CD4-positive, alpha-beta T cell treated with Interleukin-21 for 1 hour (primary cell): ENCODE results near the gene MTUS2.

ENCODE experiments used
- DNase-seq: peaks from one replicate; pipeline ENCODE4 v3.0.0-alpha.2; 2020

MTUS2 gene

DNA sequence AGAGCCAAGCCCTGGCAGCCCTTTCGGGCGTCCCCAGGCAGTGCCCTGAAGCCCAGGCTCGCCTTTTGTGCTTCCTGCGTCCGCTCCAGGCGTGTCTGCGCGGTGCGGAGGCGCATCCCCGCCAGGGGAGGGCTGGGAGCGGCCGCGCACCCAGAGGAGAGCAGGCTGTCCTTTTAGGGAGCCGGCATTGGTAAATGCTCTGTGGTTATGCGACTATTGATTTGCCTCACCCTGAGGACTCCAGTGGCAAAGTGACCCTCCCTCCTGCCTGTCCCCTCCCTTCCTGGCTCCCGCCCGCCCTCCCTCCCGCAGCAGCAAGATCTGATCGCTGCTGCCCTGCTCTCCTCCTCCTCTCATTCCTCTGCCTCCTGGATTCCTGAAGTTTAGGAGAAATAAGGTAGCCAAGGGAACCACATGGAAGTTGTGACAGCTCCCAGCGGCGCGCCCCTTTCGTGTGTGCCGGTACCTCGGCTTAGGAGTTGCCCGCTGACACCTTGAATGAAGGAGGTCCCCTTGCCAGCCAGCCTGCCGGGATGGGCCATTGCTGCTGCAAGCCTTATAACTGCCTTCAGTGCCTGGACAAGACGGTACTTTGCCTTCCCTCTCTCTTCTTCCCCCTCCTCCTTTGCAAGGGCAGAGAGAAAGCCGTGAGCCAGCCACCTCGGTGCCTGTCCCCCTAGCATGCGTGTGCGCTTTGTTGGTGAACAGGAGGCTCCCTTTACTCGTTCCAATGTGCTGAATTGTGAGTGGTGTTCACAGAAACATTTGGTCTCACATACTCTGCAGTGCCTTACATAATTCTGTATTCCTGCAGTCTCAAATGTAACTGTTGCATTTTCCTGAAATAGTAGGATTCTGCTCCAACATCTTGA, 608.4 kb downstream of the MTUS2 start:
- DNase-seq: no peak

DNA sequence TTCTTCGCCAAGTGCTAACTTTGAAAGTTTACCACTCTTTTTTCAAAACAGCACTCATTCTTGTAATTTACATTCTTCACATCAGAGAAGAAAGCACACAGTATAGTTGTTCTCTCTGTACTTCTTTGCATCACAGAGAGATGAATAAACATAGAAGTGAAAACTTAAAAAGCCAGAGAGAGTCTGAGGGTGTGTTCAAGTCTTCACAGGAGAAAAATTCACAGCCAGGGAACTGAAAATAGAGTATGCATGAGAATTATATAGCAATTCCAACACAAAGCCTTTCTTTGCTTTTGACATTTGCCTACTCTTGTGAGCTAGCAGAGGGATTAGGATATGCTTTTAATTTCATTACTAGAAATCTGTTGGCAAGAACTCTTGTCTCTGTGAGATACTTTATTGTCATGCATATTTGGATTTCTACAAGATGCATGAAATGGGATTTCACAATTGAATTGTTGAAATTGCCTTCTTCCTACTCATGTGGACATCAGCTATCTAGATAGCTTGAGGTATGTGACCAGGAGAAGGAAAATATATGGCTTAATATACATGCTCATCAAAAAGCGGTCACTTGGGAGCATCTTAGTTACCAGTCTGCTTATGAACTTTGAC, 609.3 kb downstream of the MTUS2 start:
- no peak for DNase-seq

DNA sequence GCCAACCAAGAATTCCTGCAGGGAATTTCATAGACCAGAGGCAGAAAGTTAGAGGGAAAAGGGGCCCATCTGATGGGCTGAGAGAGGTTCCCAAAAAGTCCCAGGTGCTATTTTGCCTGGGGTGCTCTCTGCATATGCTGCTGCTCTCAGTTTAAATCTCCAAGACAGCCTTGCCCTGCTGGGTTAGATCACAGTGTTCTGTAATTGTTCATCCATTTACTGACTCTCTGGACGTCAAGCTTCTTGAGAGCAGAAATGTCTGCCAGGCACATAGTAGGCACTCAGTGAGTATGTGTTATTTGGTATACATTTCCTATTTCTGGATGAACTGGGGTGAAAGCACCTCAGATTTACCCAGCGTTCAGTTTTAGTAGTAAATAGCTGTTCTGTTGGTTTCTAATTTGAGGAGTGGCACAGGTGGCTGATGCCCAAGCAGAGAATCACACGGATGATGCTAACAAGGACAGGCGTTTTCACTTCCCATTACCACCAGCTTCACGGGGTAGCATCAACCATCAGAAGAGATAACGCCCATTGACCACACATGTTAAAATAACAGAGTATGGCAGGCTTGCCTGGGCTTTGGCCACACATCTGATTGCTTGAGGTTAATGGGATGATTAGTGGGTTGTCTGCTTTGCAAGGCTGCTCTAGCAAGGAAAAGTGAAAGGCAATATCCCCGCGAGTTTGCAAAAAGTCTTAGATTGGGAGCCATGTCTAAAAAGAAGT, 614.2 kb downstream of the MTUS2 start:
- no peak for DNase-seq

DNA sequence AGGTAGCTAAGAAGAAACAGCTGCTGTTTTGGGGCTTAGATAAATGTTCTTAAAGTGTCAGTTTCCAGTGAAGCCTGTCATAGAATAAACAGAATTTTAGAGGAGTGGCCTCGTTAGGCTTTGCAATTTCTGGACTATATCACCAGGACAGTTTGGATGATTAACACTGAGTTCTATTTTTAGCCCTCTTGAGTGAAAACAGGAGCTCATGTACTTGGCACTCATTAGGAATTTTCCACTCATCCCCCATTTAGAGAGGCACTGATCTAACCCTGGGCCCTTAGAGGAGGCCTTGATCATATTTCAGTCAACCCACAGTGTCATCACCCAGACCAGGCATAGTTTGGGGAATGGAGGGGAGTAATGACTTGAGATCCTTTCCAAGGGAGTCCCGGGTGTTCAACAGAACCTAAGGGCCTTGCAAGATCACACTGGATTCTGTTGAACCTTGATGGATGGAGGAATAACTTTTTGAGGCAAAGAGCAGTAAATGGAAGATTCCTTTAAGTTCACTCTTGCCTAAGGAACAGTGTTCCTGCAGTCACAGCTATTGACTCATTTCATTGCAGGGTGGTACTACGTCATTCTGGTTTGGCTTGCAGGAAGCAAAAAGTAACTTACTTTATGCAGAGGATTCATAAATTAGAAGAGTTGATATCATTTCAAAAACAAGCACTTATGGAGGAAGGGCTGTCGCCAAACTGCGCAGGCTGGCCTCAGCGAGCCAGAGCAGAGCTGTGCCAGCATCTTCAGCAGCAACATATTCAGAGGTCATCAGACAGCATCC, 615.2 kb downstream of the MTUS2 start:
- no peak for DNase-seq

DNA sequence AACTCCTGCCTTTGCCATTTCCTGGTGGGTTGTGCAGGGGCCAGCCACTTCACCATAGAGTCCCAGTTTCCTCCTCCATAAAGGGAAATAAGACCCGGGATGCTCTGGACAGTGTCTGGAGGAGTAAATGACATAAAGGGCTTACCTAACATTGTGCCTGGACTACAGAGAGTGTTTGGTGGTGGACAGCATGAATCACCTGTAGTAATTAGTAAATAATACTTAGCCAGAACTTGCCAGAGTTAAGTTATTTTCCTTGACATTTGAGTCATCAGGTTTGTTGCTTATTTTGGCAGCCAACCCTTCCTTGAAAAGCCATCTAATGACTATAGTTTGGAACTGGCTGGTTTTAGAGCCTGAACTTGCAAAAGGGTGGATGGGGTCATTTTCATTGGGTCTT, 616.2 kb downstream of the MTUS2 start:
- DNase-seq: no peak

DNA sequence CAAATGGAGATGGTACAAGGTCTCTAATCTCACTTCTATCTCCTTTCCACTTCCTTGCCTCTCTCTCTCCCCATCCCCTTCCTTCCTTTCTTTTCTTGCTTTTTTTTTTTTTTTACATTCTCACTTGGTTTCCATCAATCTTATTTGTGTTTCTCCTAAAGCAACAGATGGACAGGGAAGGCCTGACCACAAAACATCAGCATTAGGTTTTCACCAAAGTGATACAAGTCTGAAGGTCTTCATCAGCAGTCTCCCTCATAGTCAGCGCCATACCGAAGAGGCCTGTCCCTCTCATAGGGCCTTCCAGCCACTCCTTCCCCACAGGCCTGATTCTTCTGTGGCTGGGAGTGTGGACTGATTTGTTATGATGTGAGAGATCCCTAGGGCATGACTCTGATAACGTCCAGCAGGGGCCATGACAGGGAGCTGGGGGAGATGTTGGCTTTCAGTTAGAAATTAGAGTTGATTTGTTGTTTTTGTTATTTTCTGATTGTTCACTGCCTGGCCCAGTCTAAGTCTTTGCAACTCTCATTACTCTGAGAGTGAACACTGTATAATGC, 616.7 kb downstream of the MTUS2 start:
- no peak for DNase-seq

DNA sequence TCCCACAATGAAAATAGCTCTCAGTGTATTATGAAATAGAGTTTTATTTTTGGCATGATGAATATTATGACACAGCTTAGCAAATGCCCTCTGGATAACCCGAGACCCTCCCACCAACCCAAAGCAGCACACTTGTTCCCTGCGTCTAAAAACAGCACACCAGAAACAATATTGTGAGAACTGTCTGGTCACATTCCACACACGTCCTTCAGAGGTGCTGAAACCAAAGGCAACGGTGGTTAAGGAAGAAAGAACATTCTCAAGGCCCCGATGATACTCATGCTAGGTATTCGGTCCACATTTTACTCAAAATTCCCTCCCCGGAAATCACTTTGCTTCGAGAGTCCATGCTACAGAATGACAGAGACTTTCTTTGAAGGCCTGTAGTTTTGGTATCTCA, 618.6 kb downstream of the MTUS2 start:
- DNase-seq: no peak

DNA sequence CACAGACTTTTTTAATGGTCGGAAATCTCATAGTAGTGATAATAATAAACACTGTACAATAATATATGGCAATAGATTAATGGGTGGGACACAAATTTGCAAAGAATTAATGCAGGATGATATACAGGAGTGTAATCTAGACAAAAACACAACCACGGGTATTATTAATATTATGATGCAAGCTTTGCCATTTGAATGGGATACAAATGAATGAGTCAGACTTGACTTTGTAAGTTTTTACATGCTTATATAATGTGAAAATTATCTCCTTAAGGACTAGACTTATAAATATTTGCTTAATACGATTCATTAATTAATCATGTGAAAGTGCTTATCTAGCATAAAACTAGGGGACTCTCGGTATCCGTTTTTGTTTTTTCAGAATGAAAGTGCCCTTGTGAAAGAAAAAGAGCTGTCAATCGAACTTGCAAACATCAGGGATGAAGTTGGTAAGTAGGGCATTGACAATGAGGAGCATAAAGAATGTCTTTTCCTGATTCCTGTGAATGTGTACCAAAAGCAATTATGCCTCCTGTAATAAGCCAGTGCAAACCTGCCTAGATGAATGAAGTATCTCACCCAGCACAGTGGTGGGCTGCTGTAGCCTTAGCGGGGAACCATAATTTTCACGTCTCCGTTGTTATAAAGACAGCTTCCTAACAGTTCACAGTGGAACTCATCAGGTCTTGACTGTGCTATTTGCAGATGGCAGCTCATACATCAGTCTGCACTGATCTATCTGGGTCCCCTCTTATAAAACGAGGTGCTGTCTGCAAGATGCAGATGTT, 619.7 kb downstream of the MTUS2 start:
- DNase-seq: no peak

DNA sequence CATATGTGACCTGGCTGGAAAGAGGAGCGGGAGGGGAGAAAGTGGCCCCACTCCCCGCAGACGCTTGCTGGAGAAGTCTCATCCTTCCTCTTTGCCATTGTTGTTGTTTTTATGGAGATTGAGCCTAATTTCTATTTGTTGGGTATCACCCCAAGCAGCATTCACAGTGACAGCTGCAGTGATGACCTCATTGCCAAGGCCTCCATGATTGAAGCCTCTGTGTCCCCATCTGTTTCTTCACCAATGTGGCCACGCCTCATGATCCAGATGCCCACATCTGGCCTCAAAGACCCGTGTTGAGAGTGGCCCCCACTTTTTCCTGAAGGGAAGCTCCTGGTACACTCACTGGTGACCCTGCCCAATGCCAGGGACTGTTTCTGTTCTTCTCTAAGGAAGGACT, 621.2 kb downstream of the MTUS2 start:
- DNase-seq: no peak

DNA sequence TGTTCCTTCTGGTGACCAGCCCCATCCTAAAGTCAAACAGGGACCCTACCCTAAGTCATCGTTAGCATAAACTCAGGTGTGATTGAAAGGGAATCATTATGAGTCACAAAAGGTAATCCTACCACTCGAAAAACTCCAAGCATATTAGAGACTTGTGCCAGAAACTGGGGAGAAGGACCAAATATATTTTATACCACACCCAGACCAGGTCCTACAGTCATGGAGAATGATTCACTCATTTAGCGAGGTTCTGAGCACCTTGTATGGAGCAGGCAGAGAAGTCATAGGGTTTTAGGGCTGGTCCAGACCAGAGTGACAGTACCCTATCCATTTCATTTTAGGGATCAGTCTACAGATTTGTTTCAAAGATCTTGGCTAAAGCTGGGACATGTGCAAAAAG, 625.9 kb downstream of the MTUS2 start:
- no peak for DNase-seq

DNA sequence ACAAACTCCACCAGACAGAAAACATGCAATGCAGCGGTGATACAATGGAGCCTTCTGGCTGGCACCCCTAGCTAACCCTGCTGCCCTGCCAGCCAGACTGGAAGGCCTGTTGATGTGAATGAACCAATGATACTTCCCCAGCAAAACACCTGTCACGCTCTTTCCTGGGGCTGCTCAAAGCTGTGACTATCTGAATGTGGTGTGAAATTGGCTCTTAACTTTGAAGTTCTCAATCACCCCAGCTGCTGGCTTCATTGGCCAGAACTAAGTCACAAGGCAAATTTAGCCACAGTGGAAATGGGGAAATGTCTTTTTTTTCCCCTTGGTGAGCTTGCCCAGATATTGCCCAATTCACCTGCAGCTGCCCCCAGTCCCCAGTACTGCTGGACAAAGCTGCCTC, 628.0 kb downstream of the MTUS2 start:
- no peak for DNase-seq

DNA sequence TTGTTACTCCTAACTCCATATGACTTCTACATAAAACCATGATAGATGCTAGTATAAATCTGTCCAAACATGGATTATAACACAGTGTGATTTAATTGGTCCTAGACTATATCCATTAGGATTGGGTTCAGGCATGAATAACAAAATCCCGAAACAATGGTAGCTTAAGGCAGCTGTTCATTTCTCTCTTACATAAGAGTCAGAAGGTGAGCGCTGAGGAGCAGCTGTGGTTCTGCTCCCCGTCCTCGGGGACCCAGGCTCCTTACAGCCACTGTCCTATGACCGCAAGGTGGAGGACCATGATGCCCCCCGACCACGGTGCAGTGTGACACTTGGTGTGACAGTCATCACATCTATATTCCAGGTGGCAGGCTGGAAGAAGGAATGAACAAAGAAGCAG, 629.6 kb downstream of the MTUS2 start:
- no peak for DNase-seq

DNA sequence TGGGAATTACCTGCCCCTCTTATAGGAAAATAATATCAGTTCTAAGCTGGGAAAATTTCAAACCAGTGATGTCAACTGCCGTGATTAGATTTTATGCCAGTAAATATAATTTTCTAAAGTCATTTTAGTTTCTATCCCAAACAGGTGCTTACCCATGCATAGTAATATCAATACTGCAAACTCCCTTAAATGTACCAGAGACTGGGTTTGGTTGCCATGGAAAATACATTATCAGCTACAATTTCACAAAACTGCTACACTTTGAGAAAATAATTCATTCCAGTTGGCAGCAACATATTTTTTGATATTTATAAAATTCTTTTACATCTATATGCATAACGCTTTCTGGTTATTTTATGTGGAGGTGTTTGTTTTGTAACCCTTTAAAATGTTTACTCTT, 631.8 kb downstream of the MTUS2 start:
- no peak for DNase-seq

DNA sequence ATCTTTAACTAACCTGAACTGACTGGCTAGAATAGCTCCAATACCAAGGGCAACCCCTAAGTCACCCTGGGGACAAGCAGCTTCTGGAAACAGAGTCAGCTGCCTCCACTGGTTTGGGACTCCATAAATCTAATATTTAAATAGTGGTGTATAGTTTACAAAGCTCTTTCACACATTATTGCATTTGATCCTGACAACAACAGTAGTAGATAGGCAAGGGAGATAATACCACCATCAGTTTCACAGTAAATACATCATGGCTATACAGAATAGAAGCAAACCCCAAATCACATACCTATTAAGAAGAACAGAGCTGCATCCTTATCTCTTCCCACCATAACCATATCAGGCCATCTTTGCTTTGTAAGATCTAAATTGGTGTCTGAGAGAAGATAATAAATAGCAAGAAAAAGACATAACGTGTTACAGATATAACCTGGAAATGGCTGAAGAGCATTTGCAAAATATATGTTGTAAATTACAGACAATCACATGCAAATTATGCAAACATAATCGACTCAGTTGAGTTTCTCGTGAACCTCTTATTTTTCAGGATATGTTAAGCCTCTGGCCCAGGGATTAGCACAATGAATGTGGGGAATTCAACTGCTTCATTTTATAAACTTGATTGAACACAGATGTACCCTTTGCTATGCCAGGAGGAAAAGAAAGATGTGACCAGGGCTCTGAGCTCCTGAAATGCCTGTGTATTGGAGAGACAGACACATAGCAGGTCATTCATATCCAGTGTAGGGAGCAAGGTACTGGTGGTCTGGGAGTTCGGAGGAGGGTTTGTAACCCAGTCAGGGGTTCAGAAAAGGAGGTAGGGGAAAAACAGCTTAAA, 632.9 kb downstream of the MTUS2 start:
- DNase-seq: no peak

DNA sequence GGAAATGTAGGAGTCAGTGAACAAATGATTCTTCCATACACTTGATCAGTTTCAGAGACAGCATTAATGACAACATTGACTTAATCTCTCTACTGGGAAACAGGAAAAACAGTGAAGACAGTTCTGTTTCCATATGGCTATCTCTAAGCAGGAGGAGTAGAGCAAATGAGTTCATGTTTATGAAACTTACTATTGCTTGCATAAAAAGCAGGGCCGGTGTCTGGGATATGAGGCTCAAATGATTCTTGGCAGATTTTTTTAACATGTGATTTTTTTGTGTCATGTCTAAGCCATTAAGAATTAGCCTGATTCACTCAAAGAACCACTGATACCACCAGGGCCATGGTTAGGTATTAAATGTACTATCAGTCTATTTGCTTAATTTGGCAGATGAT, 633.5 kb downstream of the MTUS2 start:
- DNase-seq: no peak

DNA sequence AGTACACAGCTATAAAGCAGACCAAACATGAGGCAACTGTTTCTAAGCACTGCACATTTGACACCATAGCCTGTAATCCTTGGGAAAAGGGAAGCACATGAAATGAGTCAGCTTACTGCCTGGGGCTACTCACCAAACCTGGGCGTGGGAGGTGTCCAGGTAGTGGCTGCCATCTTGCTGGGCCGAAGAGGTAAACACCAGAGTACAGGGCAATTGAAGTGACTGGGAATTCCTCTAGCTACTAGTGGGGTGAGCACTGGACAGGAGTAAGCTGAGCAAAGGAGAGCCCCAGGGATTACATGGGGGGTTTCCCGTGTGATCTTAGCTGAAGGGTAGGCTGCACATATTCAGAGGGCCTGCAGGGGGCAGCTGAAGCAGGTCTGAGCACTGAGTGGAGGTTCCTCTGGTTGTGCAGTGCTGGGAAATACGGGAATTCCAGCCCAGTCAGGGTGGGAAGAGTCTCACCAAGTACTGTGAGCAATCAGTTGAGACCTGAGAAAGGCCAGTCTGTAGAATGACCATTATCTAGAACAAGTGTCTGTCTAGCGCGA, 634.9 kb downstream of the MTUS2 start:
- no peak for DNase-seq

DNA sequence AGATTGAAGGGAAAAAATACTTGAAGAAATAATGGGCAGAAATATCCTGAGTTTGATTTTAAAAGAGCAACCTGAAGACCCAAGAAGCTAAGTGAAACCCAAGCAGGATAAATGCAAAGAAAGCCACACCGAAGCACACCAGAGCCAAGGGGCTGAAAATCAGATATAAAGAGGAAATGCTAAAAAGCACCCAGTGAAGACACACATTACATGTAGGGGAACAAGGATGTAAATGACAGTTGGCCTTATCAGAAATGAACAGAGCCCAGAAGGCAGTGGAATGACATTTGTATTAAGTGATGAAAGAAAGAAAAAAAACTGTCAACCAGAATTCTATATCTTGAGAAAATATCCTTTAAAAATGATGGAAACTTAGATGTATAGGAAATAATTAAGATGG, 636.3 kb downstream of the MTUS2 start:
- no peak for DNase-seq

DNA sequence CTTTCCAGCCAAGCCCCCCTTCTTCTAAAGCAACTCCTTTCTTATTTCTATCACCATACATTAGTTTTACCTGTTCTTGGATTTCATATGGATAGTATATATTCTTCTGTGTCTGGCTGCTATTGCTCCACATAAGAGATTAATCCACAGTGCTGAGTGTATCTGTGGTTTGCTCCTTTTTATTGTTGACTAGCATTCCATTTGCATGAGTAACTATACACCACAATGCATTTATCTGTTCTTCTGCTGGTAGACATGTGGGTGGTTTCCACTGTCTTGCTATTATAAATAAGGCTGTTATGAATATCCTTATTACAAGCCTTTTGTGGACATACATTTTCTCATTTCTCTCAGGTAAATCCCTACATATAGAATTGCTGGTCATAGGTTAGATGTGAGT, 637.2 kb downstream of the MTUS2 start:
- no peak for DNase-seq

DNA sequence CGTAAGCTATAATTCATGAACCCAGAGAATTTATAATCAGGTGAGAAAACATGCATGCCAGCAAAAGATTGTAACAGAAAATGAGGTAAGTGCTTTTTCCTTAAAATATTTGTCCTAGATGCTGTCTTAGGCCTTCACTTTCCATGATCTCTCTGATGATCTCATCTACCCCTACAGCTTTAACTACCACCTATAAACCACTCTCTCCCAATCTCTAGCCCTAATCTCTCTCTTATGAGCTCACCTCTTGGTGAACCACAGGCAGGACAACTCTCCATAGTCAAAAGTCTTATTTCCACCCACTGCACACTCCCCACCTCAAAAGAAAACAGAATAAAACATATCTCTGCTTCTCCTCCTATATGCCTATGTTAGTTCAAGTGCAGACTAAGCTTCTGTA, 638.3 kb downstream of the MTUS2 start:
- no peak for DNase-seq

DNA sequence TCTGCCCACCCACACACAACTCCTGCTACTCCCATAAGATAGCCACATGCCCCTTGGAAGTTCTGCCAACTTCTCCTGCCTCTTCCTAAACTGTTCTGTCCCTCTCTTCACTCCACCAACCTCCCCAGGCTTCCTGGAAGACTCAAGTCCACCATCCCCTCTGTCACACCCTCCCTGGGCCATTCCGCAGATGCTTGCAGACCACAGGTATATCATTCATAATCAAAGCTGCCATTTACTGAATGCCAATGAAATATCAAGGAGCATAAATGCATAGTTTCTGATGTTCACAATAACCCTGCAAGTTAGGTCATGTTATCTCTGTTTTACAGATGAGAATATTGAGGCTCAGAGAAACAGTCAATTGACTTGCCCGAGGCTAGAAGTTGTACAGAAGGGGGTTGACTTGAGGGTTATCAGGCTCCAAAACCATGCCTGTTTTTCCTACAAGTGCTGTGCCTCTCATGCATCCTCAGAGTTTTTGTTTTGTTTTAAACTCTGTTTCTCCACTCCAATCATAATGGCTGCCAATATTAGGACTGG, 639.7 kb downstream of the MTUS2 start:
- DNase-seq: no peak
